H9 (cell line): ENCODE data around the gene FAM171A1. TPM values are rescaled to one million over a fixed set of nuclear protein-coding genes. Genes with fewer than 3 reads are reported as not detected.
A peak's percentile ranks its signal among the peaks of the same experiment; 100 is the strongest.

Experiments used
- DNase-seq: peaks from one replicate; pipeline ENCODE4 v3.0.0-alpha.2; 2017
- H2AFZ ChIP-seq: one replicate; pipeline ENCODE4 v1.6.1; 2013; ENCODE audit warnings: mild to moderate bottlenecking, low read length, control low read depth, moderate library complexity
- H2AK5ac ChIP-seq: 2 replicates; pipeline ENCODE4 v1.6.1; 2013; ENCODE audit warnings: low read length, control low read depth, mixed read lengths; ENCODE audit not compliant: insufficient read length
- H2BK120ac ChIP-seq: one replicate; pipeline ENCODE4 v1.6.1; 2013; ENCODE audit warnings: low read depth, mild to moderate bottlenecking, low read length, control low read depth, inconsistent platforms; ENCODE audit not compliant: poor library complexity, severe bottlenecking
- H2BK12ac ChIP-seq: 2 replicates; pipeline ENCODE4 v1.6.1; 2013; ENCODE audit warnings: low read length, control low read depth, mixed read lengths, low read depth; ENCODE audit not compliant: insufficient read length
- H2BK15ac ChIP-seq: 2 replicates; pipeline ENCODE4 v1.6.1; 2013; ENCODE audit warnings: low read depth, low read length, control low read depth
- H2BK20ac ChIP-seq: one replicate; pipeline ENCODE4 v1.6.1; 2013; ENCODE audit warnings: low read depth, mild to moderate bottlenecking, low read length, control low read depth, inconsistent platforms; ENCODE audit not compliant: poor library complexity, severe bottlenecking
- H2BK5ac ChIP-seq: 2 replicates; pipeline ENCODE4 v1.6.1; 2013; ENCODE audit warnings: low read length, control low read depth, mixed read lengths; ENCODE audit not compliant: insufficient read length
- H3K14ac ChIP-seq: 2 replicates; pipeline ENCODE4 v1.6.1; 2013; ENCODE audit warnings: low read length, control low read depth; ENCODE audit not compliant: insufficient read depth
- H3K18ac ChIP-seq: 2 replicates; pipeline ENCODE4 v1.6.1; 2013; ENCODE audit warnings: low read depth, mild to moderate bottlenecking, mixed read lengths, low read length, control low read depth; ENCODE audit not compliant: insufficient read length
- H3K23ac ChIP-seq: 2 replicates; pipeline ENCODE4 v1.6.1; 2013; ENCODE audit warnings: low read length, control low read depth, mixed read lengths, low read depth; ENCODE audit not compliant: insufficient read length
- H3K23me2 ChIP-seq: 2 replicates; pipeline ENCODE4 v1.6.1; 2013; ENCODE audit warnings: low read depth, mild to moderate bottlenecking, mixed read lengths, low read length, control low read depth; ENCODE audit not compliant: insufficient read length, poor library complexity, severe bottlenecking
- H3K27ac ChIP-seq: 2 replicates; pipeline ENCODE4 v1.5.1; 2013; ENCODE audit warnings: low read length, control low read depth, mixed read lengths, low read depth; ENCODE audit not compliant: insufficient read length
- H3K27me3 ChIP-seq: 2 replicates; pipeline ENCODE4 v1.6.1; 2013; ENCODE audit warnings: low read length, control low read depth, inconsistent platforms; ENCODE audit not compliant: insufficient read depth
- H3K4ac ChIP-seq: 2 replicates; pipeline ENCODE4 v1.6.1; 2013; ENCODE audit warnings: low read depth, mild to moderate bottlenecking, control low read depth, inconsistent platforms, low read length, moderate library complexity
- H3K4me1 ChIP-seq: 2 replicates; pipeline ENCODE4 v1.6.1; 2013; ENCODE audit warnings: low read length, control low read depth, inconsistent platforms; ENCODE audit not compliant: insufficient read depth
- H3K4me2 ChIP-seq: 2 replicates; pipeline ENCODE4 v1.6.1; 2013; ENCODE audit warnings: low read length, control low read depth, mixed read lengths; ENCODE audit not compliant: insufficient read length, insufficient read depth
- H3K56ac ChIP-seq: 2 replicates; pipeline ENCODE4 v1.6.1; 2013; ENCODE audit warnings: low read depth, mild to moderate bottlenecking, mixed read lengths, low read length, control low read depth; ENCODE audit not compliant: insufficient read length
- H3K79me1 ChIP-seq: 2 replicates; pipeline ENCODE4 v1.6.1; 2013; ENCODE audit warnings: low read depth, mild to moderate bottlenecking, moderate library complexity, low read length, control low read depth, inconsistent platforms; ENCODE audit not compliant: insufficient read depth, poor library complexity, severe bottlenecking
- H3K79me2 ChIP-seq: 2 replicates; pipeline ENCODE4 v1.6.1; 2013; ENCODE audit warnings: low read length, control low read depth, inconsistent platforms; ENCODE audit not compliant: insufficient read depth
- H3K9ac ChIP-seq: 2 replicates; pipeline ENCODE4 v1.6.1; 2013; ENCODE audit warnings: low read length, control low read depth, mixed read lengths; ENCODE audit not compliant: insufficient read length; ENCODE audit errors: extremely low read depth
- H3K9me3 ChIP-seq: one replicate; pipeline ENCODE4 v1.6.1; 2013; ENCODE audit warnings: low read depth, low read length, inconsistent platforms; ENCODE audit not compliant: control insufficient read depth
- H3T11ph ChIP-seq: one replicate; pipeline ENCODE4 v1.6.1; 2013; ENCODE audit warnings: mild to moderate bottlenecking, low read length, control low read depth, inconsistent platforms
- H4K20me1 ChIP-seq: one replicate; pipeline ENCODE4 v1.6.1; 2013; ENCODE audit not compliant: control insufficient read depth, insufficient read length, insufficient read depth
- H4K5ac ChIP-seq: 2 replicates; pipeline ENCODE4 v1.6.1; 2013; ENCODE audit warnings: low read depth, mild to moderate bottlenecking, mixed read lengths, low read length, control low read depth; ENCODE audit not compliant: insufficient read length
- H4K8ac ChIP-seq: replicated peaks from 2 replicates; pipeline ENCODE4 v1.6.1; 2013; ENCODE audit warnings: low read length, control low read depth, mixed read lengths, low read depth; ENCODE audit not compliant: insufficient read length
- H4K91ac ChIP-seq: 2 replicates; pipeline ENCODE4 v1.6.1; 2013; ENCODE audit warnings: low read depth, mild to moderate bottlenecking, moderate library complexity, mixed read lengths, low read length, control low read depth; ENCODE audit not compliant: insufficient read length
- H3K27ac Mint-ChIP-seq, 3 experiments: 2 replicates in 2 of 3; 3 replicates in 1 of 3; pipeline ENCODE4 v1.8.0; 2020 to 2021; ENCODE audit warnings: mixed read lengths in 3 of 3, mild to moderate bottlenecking in 1 of 3, moderate library complexity in 1 of 3
- H3K27me3 Mint-ChIP-seq: 2 replicates; pipeline ENCODE4 v1.8.0; 2021; ENCODE audit warnings: low read depth, mild to moderate bottlenecking, moderate library complexity, mixed read lengths
- H3K36me3 Mint-ChIP-seq, 3 experiments: 2 replicates in 2 of 3; 3 replicates in 1 of 3; pipeline ENCODE4 v1.8.0; 2020 to 2021; ENCODE audit warnings: low read depth in 3 of 3, mixed read lengths in 3 of 3; ENCODE audit not compliant: insufficient read depth in 1 of 3
- H3K4me1 Mint-ChIP-seq, 2 experiments: 2 replicates each; pipeline ENCODE4 v1.8.0; 2020; ENCODE audit warnings: mixed read lengths in 2 of 2
- H3K4me3 Mint-ChIP-seq, 2 experiments: 2 replicates in 1 of 2; 3 replicates in 1 of 2; pipeline ENCODE4 v1.8.0; 2020 to 2021; ENCODE audit warnings: mild to moderate bottlenecking in 2 of 2, mixed read lengths in 2 of 2, moderate library complexity in 1 of 2
- H3K9me3 Mint-ChIP-seq, 2 experiments: 2 replicates in 1 of 2; 3 replicates in 1 of 2; pipeline ENCODE4 v1.8.0; 2020; ENCODE audit warnings: mild to moderate bottlenecking in 2 of 2, mixed read lengths in 2 of 2, moderate library complexity in 1 of 2
- WGBS: extraction: QIAGEN DNeasy Blood & Tissue Kit; methylation state at CpG from one replicate; pipeline ENCODE4 v1.1.7; 2013; ENCODE audit warnings: missing lambda C conversion rate, low lambda C conversion rate, mixed read lengths; ENCODE audit not compliant: insufficient read length; ENCODE audit errors: extremely low coverage; 5-methylcytosine and 5-hydroxymethylcytosine counted together
- total RNA-seq: library from RNA; stranded (reverse); gene quantifications from 2 replicates; pipeline ENCODE4 v1.2.1, GENCODE V29; 2021
- TF ChIP-seq, protein P1 (sequence below): fragments of 200-600 bp; sonication (generic); conservative IDR thresholded peaks from 3 replicates; pipeline ENCODE4 v1.8.0; 2021; ENCODE audit warnings: antibody characterized with exemption, mild to moderate bottlenecking

FAM171A1 gene
- total RNA-seq, 1 experiment from 2014 or later, result 37.4 TPM

DNA sequence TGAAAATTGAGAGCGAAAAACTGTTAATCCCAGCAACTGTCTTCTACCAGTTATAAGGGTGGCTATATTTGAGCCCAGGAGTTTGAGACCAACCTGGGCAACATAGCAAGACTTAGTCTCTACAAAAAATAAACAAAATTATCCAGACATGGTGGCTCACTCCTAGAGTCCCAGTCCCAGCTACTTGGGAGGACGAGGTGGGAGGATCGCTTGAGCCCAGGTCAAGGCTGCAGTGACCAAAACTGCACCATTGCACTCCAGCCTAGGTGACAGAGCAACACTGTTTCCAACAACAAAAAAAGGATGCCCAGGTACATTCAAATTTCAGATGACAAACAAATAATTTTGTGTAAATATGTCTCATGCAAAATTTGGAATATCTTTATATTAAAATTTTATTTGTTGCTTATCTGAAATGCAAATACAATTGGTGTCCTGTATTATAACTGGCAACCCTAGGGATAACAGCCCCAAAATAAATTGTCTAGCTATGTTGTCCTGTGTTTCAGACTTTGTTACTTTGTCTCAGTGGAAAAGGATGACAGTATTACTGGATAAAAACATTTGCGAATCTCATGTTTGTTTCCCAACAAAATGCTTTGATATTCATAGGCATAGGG, 26.7 kb downstream of the FAM171A1 start:
- Mint-ChIP-seq H3K4me3 (no peak overlapping the region), H3K9me3 (no peaks in the 10 kb centered on the region), H3K4me1 (peaks cover 24 to 30% of the 10 kb centered on the region in 2 experiments), H3K36me3 (no peaks in the 10 kb centered on the region), H3K27ac (peak overlapping the region in 2 of 3 experiments; percentile 82 to 88; a peak in 3 of 7 replicates), H3K27me3 (no peaks in the 10 kb centered on the region)
- Histone ChIP-seq H3K18ac (no peak overlapping the region), H3K79me1 (peaks cover 3% of the 10 kb centered on the region), H3T11ph (no peak overlapping the region), H3K27me3 (no peaks in the 10 kb centered on the region), H2AK5ac (no peak overlapping the region), H3K56ac (no peak overlapping the region), H4K91ac (no peak overlapping the region), H4K20me1 (no peaks in the 10 kb centered on the region), H2BK5ac (no peak overlapping the region), H3K4me1 (peaks cover 9% of the 10 kb centered on the region), H3K4ac (no peak overlapping the region), H3K23ac (no peak overlapping the region), H3K23me2 (no peaks in the 10 kb centered on the region), H4K5ac (no peak overlapping the region), H3K9ac (no peak overlapping the region), H3K79me2 (no peaks in the 10 kb centered on the region; the same call in 1 of the 2 replicates), H2BK15ac (no peak overlapping the region), H3K4me2 (no peak overlapping the region), H2AFZ (no peak overlapping the region), H4K8ac (no peak overlapping the region), H3K9me3 (no peaks in the 10 kb centered on the region), H3K14ac (no peak overlapping the region), H2BK20ac (no peak overlapping the region), H2BK12ac (no peak overlapping the region), H3K27ac (no peak overlapping the region), H2BK120ac (no peak overlapping the region)
- TF ChIP-seq, protein P1, sequence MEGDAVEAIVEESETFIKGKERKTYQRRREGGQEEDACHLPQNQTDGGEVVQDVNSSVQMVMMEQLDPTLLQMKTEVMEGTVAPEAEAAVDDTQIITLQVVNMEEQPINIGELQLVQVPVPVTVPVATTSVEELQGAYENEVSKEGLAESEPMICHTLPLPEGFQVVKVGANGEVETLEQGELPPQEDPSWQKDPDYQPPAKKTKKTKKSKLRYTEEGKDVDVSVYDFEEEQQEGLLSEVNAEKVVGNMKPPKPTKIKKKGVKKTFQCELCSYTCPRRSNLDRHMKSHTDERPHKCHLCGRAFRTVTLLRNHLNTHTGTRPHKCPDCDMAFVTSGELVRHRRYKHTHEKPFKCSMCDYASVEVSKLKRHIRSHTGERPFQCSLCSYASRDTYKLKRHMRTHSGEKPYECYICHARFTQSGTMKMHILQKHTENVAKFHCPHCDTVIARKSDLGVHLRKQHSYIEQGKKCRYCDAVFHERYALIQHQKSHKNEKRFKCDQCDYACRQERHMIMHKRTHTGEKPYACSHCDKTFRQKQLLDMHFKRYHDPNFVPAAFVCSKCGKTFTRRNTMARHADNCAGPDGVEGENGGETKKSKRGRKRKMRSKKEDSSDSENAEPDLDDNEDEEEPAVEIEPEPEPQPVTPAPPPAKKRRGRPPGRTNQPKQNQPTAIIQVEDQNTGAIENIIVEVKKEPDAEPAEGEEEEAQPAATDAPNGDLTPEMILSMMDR, result no peak
- no CpG with 5 or more reads among the region's 4 CpGs for WGBS
- no peak for DNase-seq
